SK-N-SH treated with all-trans-retinoic acid at 6 μM for 48 hours (cell line): Measurements from ENCODE around the gene SLC17A9.

Experiments
- ATAC-seq: fragments of 200-7000 bp; cut with Tn5 transposase; 3 replicates; pipeline ENCODE4 v1.9.1; 2020; ENCODE audit warnings: mild to moderate bottlenecking, moderate library complexity
- ARNTL ChIP-seq: fragments of 450-650 bp; formaldehyde crosslinking; IDR thresholded peaks from 2 replicates; pipeline ENCODE4 v1.5.0; 2020; ENCODE audit warnings: low read depth, mild to moderate bottlenecking, moderate library complexity, borderline replicate concordance
- BACH2 ChIP-seq: fragments of 250-450 bp; sonication (Bioruptor Pico); IDR thresholded peaks from 2 replicates; pipeline ENCODE4 v1.9.0; 2021; ENCODE audit warnings: mild to moderate bottlenecking, borderline replicate concordance
- CSDC2 ChIP-seq: fragments of 250-450 bp; sonication (Bioruptor Pico); IDR thresholded peaks from 2 replicates; pipeline ENCODE4 v1.5.0; 2020; ENCODE audit warnings: mild to moderate bottlenecking, moderate library complexity
- CSRNP3 ChIP-seq: fragments of 250-450 bp; sonication (Bioruptor Pico); IDR thresholded peaks from 2 replicates; pipeline ENCODE4 v1.5.1; 2021; ENCODE audit warnings: mild to moderate bottlenecking, moderate library complexity
- ESRRG ChIP-seq: fragments of 250-450 bp; sonication (Bioruptor Pico); IDR thresholded peaks from 2 replicates; pipeline ENCODE4 v1.6.1; 2021; ENCODE audit warnings: mild to moderate bottlenecking
- ISL1 ChIP-seq: fragments of 250-450 bp; sonication (Bioruptor Pico); IDR thresholded peaks from 2 replicates; pipeline ENCODE4 v2.1.2; 2022; ENCODE audit warnings: mild to moderate bottlenecking, moderate library complexity
- PATZ1 ChIP-seq: fragments of 250-450 bp; sonication (Bioruptor Pico); IDR thresholded peaks from 2 replicates; pipeline ENCODE4 v1.8.0; 2020; ENCODE audit warnings: mild to moderate bottlenecking, moderate library complexity, borderline replicate concordance
- PPARA ChIP-seq: fragments of 250-450 bp; sonication (Bioruptor Pico); IDR thresholded peaks from 2 replicates; pipeline ENCODE4 v1.5.0; 2020; ENCODE audit warnings: mild to moderate bottlenecking, borderline replicate concordance
- RARB ChIP-seq: fragments of 250-450 bp; sonication (Bioruptor Pico); IDR thresholded peaks from 2 replicates; pipeline ENCODE4 v1.8.0; 2021; ENCODE audit warnings: mild to moderate bottlenecking, moderate library complexity
- SNAI2 ChIP-seq: fragments of 250-450 bp; sonication (Bioruptor Pico); IDR thresholded peaks from 2 replicates; pipeline ENCODE4 v1.5.0; 2020; ENCODE audit warnings: mild to moderate bottlenecking, moderate library complexity
- TCF4 ChIP-seq: fragments of 250-450 bp; sonication (Bioruptor Pico); IDR thresholded peaks from 2 replicates; pipeline ENCODE4 v1.8.0; 2021; ENCODE audit warnings: mild to moderate bottlenecking, moderate library complexity, borderline replicate concordance
- TOX ChIP-seq: fragments of 250-450 bp; sonication (Bioruptor Pico); IDR thresholded peaks from 2 replicates; pipeline ENCODE4 v1.8.0; 2021; ENCODE audit warnings: mild to moderate bottlenecking, moderate library complexity, borderline replicate concordance
- TSHZ2 ChIP-seq: fragments of 250-450 bp; sonication (Bioruptor Pico); IDR thresholded peaks from 2 replicates; pipeline ENCODE4 v1.5.0; 2020; ENCODE audit warnings: mild to moderate bottlenecking, moderate library complexity
- ZC3H10 ChIP-seq: fragments of 250-450 bp; sonication (Bioruptor Pico); IDR thresholded peaks from 2 replicates; pipeline ENCODE4 v1.5.1; 2021; ENCODE audit warnings: mild to moderate bottlenecking, moderate library complexity
- ZFP3 ChIP-seq: fragments of 250-450 bp; sonication (Bioruptor Pico); IDR thresholded peaks from 2 replicates; pipeline ENCODE4 v1.5.0; 2020; ENCODE audit warnings: mild to moderate bottlenecking, moderate library complexity
- ZFP30 ChIP-seq: fragments of 450-650 bp; formaldehyde crosslinking; IDR thresholded peaks from 2 replicates; pipeline ENCODE4 v1.5.0; 2022; ENCODE audit warnings: mild to moderate bottlenecking, moderate library complexity
- ZNF565 ChIP-seq: fragments of 450-650 bp; formaldehyde crosslinking; conservative IDR thresholded peaks from 2 replicates; pipeline ENCODE4 v1.5.0; 2020; ENCODE audit warnings: low read depth, mild to moderate bottlenecking, moderate library complexity
- ZNF70 ChIP-seq: fragments of 450-650 bp; formaldehyde crosslinking; IDR thresholded peaks from 2 replicates; pipeline ENCODE4 v1.5.0; 2020; ENCODE audit warnings: mild to moderate bottlenecking, moderate library complexity
- ZNF8 ChIP-seq: fragments of 450-650 bp; formaldehyde crosslinking; IDR thresholded peaks from 2 replicates; pipeline ENCODE4 v1.5.0; 2020; ENCODE audit warnings: mild to moderate bottlenecking, moderate library complexity
- TF ChIP-seq, protein P1 (sequence below): fragments of 250-450 bp; sonication (Bioruptor Pico); IDR thresholded peaks from 2 replicates; pipeline ENCODE4 v1.5.1; 2020; ENCODE audit warnings: low read depth, mild to moderate bottlenecking, moderate library complexity
- TF ChIP-seq, protein P2 (sequence below): fragments of 250-450 bp; sonication (Bioruptor Pico); IDR thresholded peaks from 2 replicates; pipeline ENCODE4 v1.8.0; 2021; ENCODE audit warnings: low read depth, mild to moderate bottlenecking, moderate library complexity, borderline replicate concordance

SLC17A9 gene

GRCh38 chr20:62975251-62975760 is 22.8 kb downstream of the SLC17A9 start:
- no peak for ATAC-seq
- no peak for TF ChIP-seq PPARA
- TF ChIP-seq TOX (CRISPR knock-in tag), result no peak
- no peak for TF ChIP-seq BACH2 (CRISPR knock-in tag)
- TF ChIP-seq CSDC2 (CRISPR knock-in tag), result no peak
- no peak for TF ChIP-seq CSRNP3 (CRISPR knock-in tag)
- TF ChIP-seq PATZ1 (CRISPR knock-in tag), result no peak
- TF ChIP-seq ISL1 (CRISPR knock-in tag), result no peak
- no peak for TF ChIP-seq ZNF8 (CRISPR knock-in tag)
- no peak for TF ChIP-seq SNAI2 (CRISPR knock-in tag)

DNA sequence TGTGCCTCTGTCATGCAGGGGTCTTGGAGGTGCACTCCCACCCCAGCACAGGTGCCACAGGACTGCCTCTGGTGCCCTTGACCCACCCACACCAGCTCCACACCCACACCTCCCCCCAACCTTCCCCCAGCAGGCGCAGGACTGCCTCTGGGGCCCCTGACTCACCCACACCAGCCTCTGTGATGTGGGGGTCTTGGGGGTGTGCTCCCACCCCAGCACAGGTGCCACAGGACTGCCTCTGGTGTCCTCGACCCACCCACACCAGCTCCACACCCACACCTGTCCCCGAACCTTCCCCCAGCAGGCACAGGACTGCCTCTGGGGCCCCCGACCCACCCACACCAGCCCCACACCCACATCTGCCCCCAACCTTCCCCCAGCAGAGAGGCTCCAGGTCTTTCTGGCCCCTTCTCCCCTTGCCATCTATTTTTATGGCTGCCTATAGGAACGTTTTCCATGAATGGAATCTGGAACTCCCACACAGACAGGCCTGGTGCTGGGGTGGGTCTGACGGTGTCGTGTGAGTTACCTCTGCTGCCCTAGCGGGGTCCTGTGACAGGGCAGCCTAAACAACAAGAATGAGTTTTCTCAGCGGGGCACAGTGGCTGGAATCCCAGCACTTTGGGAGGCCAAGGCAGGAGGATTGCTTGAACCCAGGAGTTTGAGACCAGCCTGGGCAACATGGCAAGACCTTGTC is 23.5 kb downstream of the SLC17A9 start:
- TF ChIP-seq ISL1 (CRISPR knock-in tag) (no peak), ESRRG (no peak), ZNF565 (CRISPR knock-in tag) (no peak), TCF4 (CRISPR knock-in tag) (no peak), TSHZ2 (CRISPR knock-in tag) (no peak), TOX (CRISPR knock-in tag) (no peak), ZC3H10 (CRISPR knock-in tag) (no peak), BACH2 (CRISPR knock-in tag) (no peak), PATZ1 (CRISPR knock-in tag) (no peak), SNAI2 (CRISPR knock-in tag) (no peak), RARB (CRISPR knock-in tag) (no peak), PPARA (no peak), ZNF70 (CRISPR knock-in tag) (no peak), CSDC2 (CRISPR knock-in tag) (no peak), ZFP30 (no peak), CSRNP3 (CRISPR knock-in tag) (no peak), ZFP3 (CRISPR knock-in tag) (no peak), ARNTL (no peak)
- TF ChIP-seq, protein P1, sequence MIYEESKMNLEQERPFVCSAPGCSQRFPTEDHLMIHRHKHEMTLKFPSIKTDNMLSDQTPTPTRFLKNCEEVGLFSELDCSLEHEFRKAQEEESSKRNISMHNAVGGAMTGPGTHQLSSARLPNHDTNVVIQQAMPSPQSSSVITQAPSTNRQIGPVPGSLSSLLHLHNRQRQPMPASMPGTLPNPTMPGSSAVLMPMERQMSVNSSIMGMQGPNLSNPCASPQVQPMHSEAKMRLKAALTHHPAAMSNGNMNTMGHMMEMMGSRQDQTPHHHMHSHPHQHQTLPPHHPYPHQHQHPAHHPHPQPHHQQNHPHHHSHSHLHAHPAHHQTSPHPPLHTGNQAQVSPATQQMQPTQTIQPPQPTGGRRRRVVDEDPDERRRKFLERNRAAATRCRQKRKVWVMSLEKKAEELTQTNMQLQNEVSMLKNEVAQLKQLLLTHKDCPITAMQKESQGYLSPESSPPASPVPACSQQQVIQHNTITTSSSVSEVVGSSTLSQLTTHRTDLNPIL (CRISPR knock-in tag), result no peak
- TF ChIP-seq, protein P2, sequence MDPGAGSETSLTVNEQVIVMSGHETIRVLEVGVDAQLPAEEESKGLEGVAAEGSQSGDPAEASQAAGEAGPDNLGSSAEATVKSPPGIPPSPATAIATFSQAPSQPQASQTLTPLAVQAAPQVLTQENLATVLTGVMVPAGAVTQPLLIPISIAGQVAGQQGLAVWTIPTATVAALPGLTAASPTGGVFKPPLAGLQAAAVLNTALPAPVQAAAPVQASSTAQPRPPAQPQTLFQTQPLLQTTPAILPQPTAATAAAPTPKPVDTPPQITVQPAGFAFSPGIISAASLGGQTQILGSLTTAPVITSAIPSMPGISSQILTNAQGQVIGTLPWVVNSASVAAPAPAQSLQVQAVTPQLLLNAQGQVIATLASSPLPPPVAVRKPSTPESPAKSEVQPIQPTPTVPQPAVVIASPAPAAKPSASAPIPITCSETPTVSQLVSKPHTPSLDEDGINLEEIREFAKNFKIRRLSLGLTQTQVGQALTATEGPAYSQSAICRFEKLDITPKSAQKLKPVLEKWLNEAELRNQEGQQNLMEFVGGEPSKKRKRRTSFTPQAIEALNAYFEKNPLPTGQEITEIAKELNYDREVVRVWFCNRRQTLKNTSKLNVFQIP (CRISPR knock-in tag), result no peak
- ATAC-seq, result no peak
